Vagina (tissue), 2 donors: ENCODE data around the gene CEP97.

ENCODE experiments used
- CTCF ChIP-seq, 3 experiments: fragments of 450-650 bp in 2 of 3; fragments of 200-600 bp in 1 of 3; sonication (generic) in 1 of 3; IDR thresholded peaks; one replicate each; pipeline ENCODE4 v1.5.1; 2017 to 2019; ENCODE audit warnings: antibody characterized with exemption in 3 of 3, mild to moderate bottlenecking in 2 of 3, moderate library complexity in 2 of 3
- POLR2A ChIP-seq, 2 donors: fragments of 450-650 bp; IDR thresholded peaks; one replicate each; pipeline ENCODE4 v1.6.1; 2017; ENCODE audit warnings: antibody characterized with exemption in 2 of 2, mild to moderate bottlenecking in 2 of 2, moderate library complexity in 2 of 2
- POLR2AphosphoS5 ChIP-seq, 2 donors: sonication (generic); formaldehyde crosslinking; IDR thresholded peaks; one replicate each; pipeline ENCODE4 v1.9.0; 2017; ENCODE audit warnings: antibody characterized with exemption in 2 of 2, mild to moderate bottlenecking in 2 of 2, low read depth in 1 of 2; ENCODE audit not compliant: insufficient read depth in 1 of 2

GRCh38 chr3:101796077-101796680 lies 71.8 kb downstream of the CEP97 start:
- TF ChIP-seq CTCF (IDR thresholded peaks at IDR 0.05) (no peak), POLR2A (IDR thresholded peaks at IDR 0.05) (no peak), POLR2AphosphoS5 (IDR thresholded peaks at IDR 0.05; ENCODE audit: insufficient read depth in 1 of 2, low read depth in 1 of 2) (no peak)
